A549 treated with CpdA at 1 μM for 4 hours (cell line): Measurements from ENCODE around the gene SCMH1. TPM values are rescaled to one million over a fixed set of nuclear protein-coding genes. Genes with fewer than 3 reads are reported as not detected.

ENCODE experiments used
- total RNA-seq: library from RNA; stranded (reverse); fragments of 200-300 nt; extraction: Qiagen RNA extraction; gene quantifications from 5 replicates; pipeline ENCODE4 v1.2.3, GENCODE V29; 2022; ENCODE audit warnings: low read depth

Gene SCMH1
- 11.0 to 13.4 TPM (median 12.6 TPM) in 5 replicates for total RNA-seq

GRCh38 chr1:41241749-41242341, at the start of gene SCMH1:
SCMH1 (minus strand) TSS chr1:41242306; CDS start chr1:41186133, 56,173 bp downstream.

DNA sequence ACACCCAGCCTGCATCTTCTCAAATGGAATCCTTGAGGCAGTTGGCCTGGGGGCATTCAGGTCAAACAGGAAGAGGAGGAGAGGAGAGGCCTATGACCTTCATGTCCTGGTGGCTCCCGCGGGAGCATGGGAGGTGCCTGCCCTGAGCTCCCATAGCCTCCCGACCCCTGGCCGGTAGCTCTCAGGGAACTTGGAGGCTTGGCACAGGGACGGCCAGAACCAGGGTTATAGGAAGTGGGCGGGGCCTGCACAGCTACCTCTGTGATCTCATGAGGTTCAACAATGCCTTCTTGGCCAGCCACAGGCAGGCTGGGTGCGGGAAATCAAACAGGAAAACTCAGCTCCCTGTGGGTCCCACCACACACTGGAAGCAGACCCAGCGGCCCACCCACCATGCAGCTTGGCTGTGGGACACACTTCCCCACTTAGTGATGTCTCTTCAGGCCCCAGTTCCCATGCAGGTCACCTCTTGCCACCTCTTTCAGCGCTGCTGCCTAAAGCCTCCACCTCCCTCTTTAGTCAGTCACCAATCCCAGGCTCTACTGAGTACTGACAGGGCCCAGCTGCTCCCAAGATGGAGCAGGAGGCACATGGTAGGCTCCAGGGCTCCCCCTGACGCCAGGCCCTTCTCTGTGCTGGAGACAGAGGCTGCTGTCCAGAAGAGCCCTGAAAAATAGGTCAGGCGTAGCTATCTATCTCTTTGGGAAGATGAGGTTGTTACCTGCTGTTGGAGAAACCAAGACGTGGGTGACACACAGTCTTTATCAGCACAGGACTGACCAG, 220.4 kb downstream of the SCMH1 start, which contains the start of gene SLFNL1:
TSS of gene SLFNL1 (minus strand) at position 200 of the 783 bp plus-strand sequence. CDS start 1,065 bp downstream, outside the sequence.

GRCh38 chr1:40979241-40980067, 262.7 kb downstream of the SCMH1 start, which contains the start of gene CTPS1:
CTPS1 (plus strand) TSS chr1:40979696; CDS start chr1:40983291, 3,595 bp downstream.

Other genes with a start within 250 kb of the SCMH1 start
- gene SLFNL1, start 220.6 kb downstream of the SCMH1 start, total RNA-seq = 0.03 TPM in 1 of 5 replicates, not detected in the others
- 0.29 to 0.82 TPM (median 0.64 TPM) in 5 replicates for gene FOXO6, start 119.1 kb upstream of the SCMH1 start, total RNA-seq
- gene EDN2, start 242.4 kb upstream of the SCMH1 start, total RNA-seq = 2.8 to 4.6 TPM (median 3.7 TPM) in 5 replicates